Fibroblast of skin of back (primary cell): ENCODE data around the gene IL17RA. TPM values are rescaled to one million over a fixed set of nuclear protein-coding genes. Genes with fewer than 3 reads are reported as not detected.
"Not testable (repeated sequence)": the region's sequence is repeated elsewhere in the genome, so short reads cannot be mapped to it uniquely, and the experiment has no call there.

Source experiments
- DNase-seq: peaks from one replicate; pipeline ENCODE4 v3.0.0-alpha.2; 2013
- polyA plus RNA-seq, 2 experiments: library from polyadenylated mRNA; unstranded; fragments of 120-200 nt; gene quantifications; one replicate each; pipeline ENCODE4 v1.2.1, GENCODE V29; 2013; ENCODE audit not compliant: insufficient read length in 2 of 2

The IL17RA gene
- 17.4 TPM for polyA plus RNA-seq (2013, experiment 1 of 2; ENCODE audit: insufficient read length)
- polyA plus RNA-seq (2013, experiment 2 of 2; ENCODE audit: insufficient read length): 8.9 TPM

- peak; percentile 89 for DNase-seq
These were observed at the start of gene IL17RA for GRCh38 chr22:17084554-17085276. TSS of gene IL17RA (plus strand) at chr22:17085000. CDS start at chr22:17085092, 92 bp downstream.

- no peak for DNase-seq
These were observed 49.6 kb upstream of the IL17RA start for GRCh38 chr22:17035246-17035645.

DNA sequence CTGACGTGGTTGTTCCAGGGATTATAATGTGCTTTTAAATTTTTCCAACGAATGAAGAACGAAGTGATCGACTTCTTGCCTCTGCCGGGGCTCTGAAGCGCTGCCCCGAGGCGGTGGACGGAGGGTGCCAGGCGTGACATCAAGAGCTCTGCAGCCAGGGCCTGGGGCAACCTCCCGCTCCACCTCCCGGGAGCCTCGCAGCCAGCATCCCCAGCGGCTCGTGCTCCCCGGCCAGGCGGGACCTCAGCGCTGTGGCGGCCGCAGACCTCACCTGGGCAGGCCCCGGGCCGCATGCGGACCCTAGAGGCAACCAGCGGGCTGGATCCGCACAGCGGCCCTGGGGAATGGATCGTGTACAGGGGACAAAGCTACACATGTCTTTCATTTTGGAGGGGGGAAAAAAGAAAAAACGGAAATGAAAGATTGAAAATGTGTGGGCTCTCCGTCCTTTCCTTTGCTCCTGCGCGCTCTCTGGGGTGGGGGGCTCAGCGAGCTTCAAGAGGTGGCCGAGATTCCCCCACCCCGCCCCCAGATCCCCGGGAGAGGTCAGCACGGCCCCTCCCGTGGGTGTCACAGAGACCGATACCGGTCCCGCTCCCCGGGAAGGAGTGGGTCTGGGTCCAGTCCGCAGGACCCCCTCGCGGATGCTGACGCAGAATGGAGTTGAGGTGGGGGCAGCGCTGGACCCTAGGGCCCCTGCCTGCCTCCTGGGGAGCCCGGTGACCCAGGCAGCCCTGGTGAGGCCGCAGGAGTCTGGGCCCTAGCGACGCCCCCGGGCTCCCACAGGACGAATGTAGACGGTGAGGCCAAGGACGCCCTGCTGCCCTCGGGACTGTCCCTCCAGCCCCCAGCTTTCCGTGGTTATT is 48.6 kb upstream of the IL17RA start:
- DNase-seq: not testable (repeated sequence)

GRCh38 chr22:17036842-17037711 is 47.7 kb upstream of the IL17RA start:
- peak; percentile 56 for DNase-seq

DNA sequence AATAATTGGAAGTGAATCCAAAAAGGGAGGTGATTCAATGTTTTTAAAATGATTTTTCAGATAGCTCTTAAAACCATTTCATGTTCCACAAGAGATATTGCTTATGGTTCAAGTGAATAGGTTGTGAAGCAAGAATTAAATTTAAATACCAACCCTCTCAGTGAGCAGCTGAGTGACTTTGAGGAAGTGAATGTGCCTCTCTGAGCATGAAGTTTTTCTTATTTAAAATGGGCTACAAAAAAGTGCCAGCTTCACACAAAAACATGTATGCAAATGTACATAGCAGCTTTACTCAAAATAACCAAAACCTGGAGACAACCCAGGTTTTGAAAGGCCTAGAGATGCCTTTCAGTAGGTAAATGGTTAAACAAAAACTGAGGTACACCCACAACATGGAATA is 41.3 kb upstream of the IL17RA start:
- DNase-seq: no peak

DNA sequence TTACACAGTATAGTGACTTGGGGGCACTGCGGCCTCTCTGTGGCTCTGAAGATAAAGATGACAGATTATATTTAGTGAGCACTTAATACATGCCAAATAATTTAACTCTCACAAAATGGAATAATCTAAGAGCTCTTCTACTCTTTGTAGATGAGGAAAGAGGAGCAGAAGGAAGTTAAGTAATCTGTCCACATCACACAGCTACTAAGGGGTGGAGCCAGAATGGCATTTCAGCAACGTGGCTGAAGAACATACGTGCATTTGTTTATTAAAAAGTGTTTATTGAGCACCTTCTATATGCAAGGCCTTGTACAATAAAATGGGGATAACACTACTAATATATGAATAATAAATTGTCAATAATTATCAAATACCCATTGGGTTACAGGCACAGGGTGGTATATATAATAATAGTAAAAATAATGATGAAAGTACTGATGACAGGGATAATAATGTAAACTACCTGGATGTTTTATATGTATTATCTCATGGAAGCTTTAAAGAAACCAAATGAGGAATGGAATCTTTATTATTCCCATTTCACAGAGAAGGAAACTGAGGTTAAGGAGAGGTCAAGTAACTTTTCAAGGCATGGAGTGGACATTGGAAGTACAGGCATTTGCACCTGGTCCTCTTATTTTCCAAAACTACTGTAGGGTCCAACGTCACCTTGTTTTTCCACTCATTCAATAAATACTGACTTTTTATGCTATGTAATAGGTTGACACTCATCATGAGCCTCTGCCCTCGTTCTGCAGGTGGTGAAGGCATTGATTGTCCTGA is 38.0 kb upstream of the IL17RA start:
- DNase-seq: no peak

DNA sequence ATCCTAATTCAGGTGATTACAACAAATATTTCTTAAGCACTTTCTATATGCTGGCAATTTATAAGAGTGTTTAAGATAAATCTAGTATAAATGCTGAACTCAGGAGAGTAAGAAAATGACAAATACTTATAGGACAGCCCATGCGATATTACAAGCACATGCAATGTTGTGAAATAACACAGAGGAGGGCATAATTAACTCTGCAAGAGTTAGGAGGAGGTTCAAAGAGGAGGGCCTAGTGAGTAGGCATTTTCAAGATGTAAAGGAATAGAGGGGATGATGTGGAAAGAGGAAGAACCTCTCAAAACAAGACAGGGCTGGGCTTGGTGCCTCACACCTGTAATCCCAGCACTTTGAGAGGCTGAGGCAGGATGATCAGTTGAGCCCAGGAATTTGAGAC is 37.1 kb upstream of the IL17RA start:
- DNase-seq: no peak

DNA sequence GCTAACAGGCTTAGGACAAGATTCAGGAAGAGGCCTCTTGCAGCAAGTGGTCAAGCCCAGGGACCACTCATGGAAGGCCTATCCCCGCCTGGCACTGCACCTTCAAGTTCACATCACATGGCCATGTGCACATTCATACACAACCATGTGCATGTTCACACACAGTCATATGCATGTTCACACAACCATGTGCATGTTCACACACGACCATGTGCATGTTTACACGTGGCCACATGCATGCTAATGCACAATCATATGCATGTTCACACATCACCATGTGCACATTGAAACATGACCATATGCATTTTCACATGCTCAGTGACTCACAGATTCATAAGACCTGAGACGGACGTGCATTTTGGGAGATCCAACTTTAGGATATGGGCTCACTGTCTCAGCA is 28.7 kb upstream of the IL17RA start:
- no peak for DNase-seq

- DNase-seq: no peak
These were observed 28.0 kb upstream of the IL17RA start for GRCh38 chr22:17056807-17057206.

DNA sequence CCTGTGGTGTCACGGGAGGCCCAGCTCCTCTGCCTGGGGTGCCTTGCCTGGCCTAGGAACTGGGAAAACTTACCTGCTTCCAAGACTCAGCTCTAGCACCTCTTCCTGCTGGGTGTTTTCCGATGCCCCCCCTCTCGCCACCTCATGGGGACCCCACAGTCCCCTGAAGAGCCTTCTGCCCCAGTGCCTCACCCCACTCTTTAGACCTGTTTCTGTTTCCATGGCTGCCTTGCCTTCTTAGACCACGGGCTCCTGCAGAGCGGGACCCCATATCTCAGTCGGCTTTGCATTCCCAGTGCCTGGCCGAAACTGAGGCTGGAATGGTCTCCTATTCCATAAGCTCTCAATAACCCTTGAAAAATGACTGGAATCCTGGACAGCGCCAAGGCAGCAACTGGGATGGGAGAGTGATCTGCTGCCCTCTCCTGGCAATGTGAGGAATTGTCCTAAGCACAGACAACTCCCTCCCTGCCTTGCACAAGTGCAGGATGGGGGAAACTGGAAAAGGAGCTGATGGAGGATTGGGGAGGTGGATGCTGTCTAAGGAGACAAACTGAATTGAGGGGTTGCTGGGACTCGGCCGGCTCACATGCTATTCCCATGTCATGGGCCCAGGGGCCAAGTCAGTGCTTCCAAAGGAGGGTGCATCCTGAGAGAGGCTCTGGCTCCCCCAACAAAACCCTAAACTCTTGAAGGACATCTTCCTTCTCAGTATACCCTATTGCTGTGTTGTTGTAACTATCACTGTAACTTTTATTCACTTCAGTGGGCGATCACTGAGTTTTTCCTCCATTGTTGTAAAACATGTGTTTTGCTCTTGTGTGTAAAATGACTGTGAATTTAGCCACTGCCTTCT is 26.6 kb upstream of the IL17RA start:
- DNase-seq: peak; percentile 76

GRCh38 chr22:17060126-17060525 is 24.7 kb upstream of the IL17RA start:
- DNase-seq: no peak

GRCh38 chr22:17063411-17064106 is 21.2 kb upstream of the IL17RA start:
- DNase-seq: no peak

DNA sequence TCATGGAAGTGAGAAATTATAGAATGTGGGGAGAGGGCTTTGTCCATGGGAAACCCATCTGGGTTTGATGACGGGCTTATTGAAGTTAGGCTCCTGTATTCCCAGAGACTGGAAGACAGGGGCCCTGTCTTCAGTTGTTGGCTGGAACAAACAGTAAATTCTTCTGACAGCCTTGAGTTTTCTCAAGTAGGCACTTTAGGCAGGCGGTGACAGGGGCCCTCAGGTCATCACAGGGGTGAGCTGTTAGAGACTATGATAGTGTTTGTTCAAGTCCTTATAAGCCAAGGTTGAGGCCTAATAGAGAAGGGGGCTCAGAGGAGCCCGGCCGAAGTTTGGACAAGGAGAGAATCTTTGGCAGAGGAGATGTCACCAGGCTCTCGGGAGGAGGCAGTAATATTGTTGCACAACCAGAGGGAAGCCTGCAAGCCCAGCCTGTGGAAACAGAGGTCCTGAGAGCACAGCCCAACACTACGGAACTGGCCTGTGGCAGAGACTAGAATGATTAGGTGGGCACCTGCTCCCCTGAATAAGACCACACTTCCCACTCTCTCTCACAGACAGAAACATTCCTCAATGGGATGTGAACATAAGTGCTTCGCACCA is 20.2 kb upstream of the IL17RA start:
- DNase-seq: no peak

DNA sequence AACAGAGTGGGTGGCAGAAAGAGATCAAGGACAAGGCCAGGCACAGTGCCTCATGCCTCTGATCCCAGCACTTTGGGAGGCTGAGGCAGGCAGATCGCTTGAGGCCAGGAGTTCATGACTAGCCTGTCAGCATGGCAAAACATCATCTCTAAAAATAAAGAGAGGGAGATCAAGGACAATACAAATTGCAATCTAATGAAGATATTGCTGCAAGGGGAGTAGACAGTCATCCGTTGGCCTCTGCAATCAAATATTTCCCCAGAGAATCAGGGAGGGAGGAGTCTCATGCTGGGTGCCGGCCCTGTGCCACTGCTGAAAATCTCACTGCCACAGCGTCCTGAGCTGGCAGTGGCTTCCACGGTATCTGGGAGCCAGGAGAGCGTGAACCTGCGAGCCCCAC is 19.4 kb upstream of the IL17RA start:
- no peak for DNase-seq

GRCh38 chr22:17072877-17073276 is 11.9 kb upstream of the IL17RA start:
- no peak for DNase-seq

GRCh38 chr22:17074648-17075002 is 10.2 kb upstream of the IL17RA start:
- peak; percentile 27 for DNase-seq

DNA sequence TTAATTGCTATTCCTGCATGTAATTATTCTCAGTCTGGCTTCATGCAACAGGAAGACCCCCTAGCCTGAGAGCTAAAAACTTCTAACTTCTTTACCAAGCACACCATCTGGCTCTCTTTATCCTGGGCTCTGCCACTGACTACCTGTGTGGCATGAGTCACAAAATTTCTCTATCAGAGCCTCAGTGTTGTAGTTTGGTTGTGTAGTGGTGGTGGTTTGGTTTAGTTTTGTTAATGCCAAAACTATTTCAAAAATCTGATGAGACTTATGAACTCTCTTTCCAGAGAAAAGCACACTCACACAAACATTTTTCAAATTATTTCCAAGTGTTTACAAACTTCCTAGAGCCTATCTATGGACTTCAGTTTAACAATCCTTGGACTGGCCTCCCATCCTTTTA is 7.5 kb upstream of the IL17RA start:
- DNase-seq: peak; percentile 79

GRCh38 chr22:17079572-17079971 is 5.2 kb upstream of the IL17RA start:
- DNase-seq: no peak

DNA sequence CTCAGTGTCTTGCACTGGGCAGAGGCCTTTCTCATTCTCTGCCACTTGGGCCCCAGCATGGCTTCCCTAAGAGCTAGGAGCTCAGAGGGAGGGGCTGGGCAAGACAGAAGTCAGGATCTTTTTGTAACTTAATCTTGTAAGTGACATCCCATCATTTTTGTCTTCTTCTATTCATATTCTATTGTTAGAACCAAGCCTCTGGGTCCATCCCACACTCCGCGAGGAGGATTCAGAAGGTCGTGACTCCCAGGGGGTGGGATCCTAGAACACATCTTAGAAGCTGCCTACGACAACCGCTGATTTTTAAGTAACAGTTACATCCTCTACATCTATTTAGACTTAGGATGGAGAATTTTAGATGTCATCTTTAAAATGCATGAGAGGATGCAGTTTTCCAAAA is 1.5 kb upstream of the IL17RA start:
- no peak for DNase-seq
